NCI-H2107 treated with DMSO at 0.1 percent for 48 hours (cell line): Measurements from ENCODE around the gene TMEM178A.

Experiments used
- DNase-seq: peaks from one replicate; lab custom pipeline; 2025; ENCODE audit not compliant: unreplicated experiment; lab: John Stamatoyannopoulos, UW

TMEM178A gene

GRCh38 chr2:39673018-39673417 is 7.3 kb downstream of the TMEM178A start:
- no peak for DNase-seq

GRCh38 chr2:39676342-39676741 is 10.6 kb downstream of the TMEM178A start:
- DNase-seq, result no peak

- DNase-seq, result no peak
Observed at GRCh38 chr2:39678170-39678569, 12.5 kb downstream of the TMEM178A start.

- DNase-seq, result no peak
Observed at GRCh38 chr2:39679805-39680204, 14.1 kb downstream of the TMEM178A start.

- DNase-seq, result no peak
Observed at GRCh38 chr2:39682066-39682692, 16.5 kb downstream of the TMEM178A start.

GRCh38 chr2:39683022-39683699 is 17.4 kb downstream of the TMEM178A start:
- no peak for DNase-seq

GRCh38 chr2:39684464-39684863 is 18.7 kb downstream of the TMEM178A start:
- no peak for DNase-seq

- DNase-seq, result no peak
Observed at GRCh38 chr2:39685126-39685525, 19.4 kb downstream of the TMEM178A start.

GRCh38 chr2:39686456-39686855 is 20.7 kb downstream of the TMEM178A start:
- no peak for DNase-seq

- DNase-seq, result no peak
Observed at GRCh38 chr2:39688181-39688580, 22.5 kb downstream of the TMEM178A start.

- DNase-seq, result no peak
Observed at GRCh38 chr2:39689272-39689841, 23.6 kb downstream of the TMEM178A start.

GRCh38 chr2:39689876-39690275 is 24.2 kb downstream of the TMEM178A start:
- DNase-seq, result no peak

- DNase-seq, result no peak
Observed at GRCh38 chr2:39693245-39693644, 27.5 kb downstream of the TMEM178A start.

- DNase-seq, result peak; percentile 96
Observed at GRCh38 chr2:39696101-39696553, 30.4 kb downstream of the TMEM178A start.

- peak; percentile 78 for DNase-seq
Observed at GRCh38 chr2:39696838-39697237, 31.1 kb downstream of the TMEM178A start.

- no peak for DNase-seq
Observed at GRCh38 chr2:39697454-39697853, 31.7 kb downstream of the TMEM178A start.

- DNase-seq, result no peak
Observed at GRCh38 chr2:39701137-39701536, 35.4 kb downstream of the TMEM178A start.

- no peak for DNase-seq
Observed at GRCh38 chr2:39703181-39703872, 37.6 kb downstream of the TMEM178A start.

GRCh38 chr2:39704540-39704939 is 38.8 kb downstream of the TMEM178A start:
- DNase-seq, result no peak

GRCh38 chr2:39705638-39706037 is 39.9 kb downstream of the TMEM178A start:
- no peak for DNase-seq

GRCh38 chr2:39706312-39706711 is 40.6 kb downstream of the TMEM178A start:
- DNase-seq, result no peak

- no peak for DNase-seq
Observed at GRCh38 chr2:39706945-39707344, 41.2 kb downstream of the TMEM178A start.
